Fibroblast of lung (primary cell): ENCODE data around the gene ABCF3.

Experiments used
- CTCF ChIP-seq, 2 donors: IDR thresholded peaks in 1 of 2; conservative IDR thresholded peaks in 1 of 2; 1 replicate in 1 of 2; 2 replicates in 1 of 2; pipeline ENCODE4 v1.5.1; 2011 to 2012; ENCODE audit warnings: low read length in 2 of 2, control low read depth in 1 of 2, inconsistent platforms in 1 of 2, low read depth in 1 of 2, mild to moderate bottlenecking in 1 of 2
- EZH2 ChIP-seq: IDR thresholded peaks from 2 replicates; pipeline ENCODE4 v1.5.1; 2012; ENCODE audit warnings: low read length, control low read depth, mild to moderate bottlenecking; ENCODE audit errors: missing control alignments

- TF ChIP-seq CTCF (conservative IDR thresholded peaks at IDR 0.05 in 1 of 2, IDR thresholded peaks at IDR 0.05 in 1 of 2; ENCODE audit: low read depth in 1 of 2, low read length in 2 of 2) (no peak), EZH2 (no peak)
These were observed 41.5 kb upstream of the ABCF3 start for GRCh38 chr3:184144505-184144904.
